Neuronal stem cell (in vitro differentiated cells): ENCODE measurements around the gene GLUD1.
"Not testable (repeated sequence)": the region's sequence is repeated elsewhere in the genome, so short reads cannot be mapped to it uniquely, and the experiment has no call there.

Experiments used
- DNase-seq: peaks from one replicate; pipeline ENCODE4 v3.0.0-alpha.2; 2013; ENCODE audit warnings: low spot score
- H2AFZ ChIP-seq: one replicate; pipeline ENCODE4 v1.6.1; 2013; ENCODE audit warnings: mild to moderate bottlenecking, low read length, inconsistent platforms
- H2AK5ac ChIP-seq: 2 replicates; pipeline ENCODE4 v1.6.1; 2013; ENCODE audit warnings: low read depth, mild to moderate bottlenecking, inconsistent platforms, low read length, moderate library complexity, mixed read lengths
- H2BK120ac ChIP-seq: 2 replicates; pipeline ENCODE4 v1.6.1; 2013; ENCODE audit warnings: low read depth, mild to moderate bottlenecking, inconsistent platforms, low read length, moderate library complexity, mixed read lengths
- H2BK12ac ChIP-seq: one replicate; pipeline ENCODE4 v1.6.1; 2013; ENCODE audit warnings: low read length, inconsistent platforms
- H2BK15ac ChIP-seq: 2 replicates; pipeline ENCODE4 v1.6.1; 2013; ENCODE audit warnings: mild to moderate bottlenecking, low read length, inconsistent platforms, mixed read lengths
- H2BK5ac ChIP-seq: one replicate; pipeline ENCODE4 v1.6.1; 2013; ENCODE audit warnings: inconsistent platforms, mild to moderate bottlenecking, low read length, moderate library complexity
- H3K14ac ChIP-seq: one replicate; pipeline ENCODE4 v1.6.1; 2013; ENCODE audit warnings: low read length, inconsistent platforms
- H3K18ac ChIP-seq: 2 replicates; pipeline ENCODE4 v1.6.1; 2013; ENCODE audit warnings: low read length, inconsistent platforms
- H3K23ac ChIP-seq: 2 replicates; pipeline ENCODE4 v1.6.1; 2013; ENCODE audit warnings: low read depth, mild to moderate bottlenecking, mixed read lengths, low read length, inconsistent platforms; ENCODE audit not compliant: poor library complexity
- H3K27ac ChIP-seq: replicated peaks from 3 replicates; pipeline ENCODE4 v1.5.1; 2013; ENCODE audit warnings: low read length, inconsistent platforms
- H3K27me3 ChIP-seq, 3 experiments: 2 replicates each; pipeline ENCODE4 v1.6.1; 2013; ENCODE audit warnings: low read length in 3 of 3, mild to moderate bottlenecking in 2 of 3, inconsistent platforms in 1 of 3, low read depth in 1 of 3, mixed read lengths in 1 of 3, moderate library complexity in 1 of 3; ENCODE audit not compliant: control insufficient read depth in 3 of 3, insufficient read depth in 3 of 3
- H3K36me3 ChIP-seq, 2 donors: replicated peaks in 1 of 2; 2 replicates each; pipeline ENCODE4 v1.6.1; 2013; ENCODE audit warnings: low read length in 2 of 2; ENCODE audit not compliant: control insufficient read depth in 2 of 2, insufficient read depth in 2 of 2
- H3K4ac ChIP-seq: 2 replicates; pipeline ENCODE4 v1.6.1; 2013; ENCODE audit warnings: inconsistent platforms, mild to moderate bottlenecking, low read length, moderate library complexity
- H3K4me1 ChIP-seq, 2 donors: 1 replicate in 1 of 2; 2 replicates in 1 of 2; pipeline ENCODE4 v1.6.1; 2013; ENCODE audit warnings: low read length in 2 of 2, low read depth in 1 of 2; ENCODE audit not compliant: control insufficient read depth in 2 of 2, insufficient read depth in 1 of 2
- H3K4me2 ChIP-seq: one replicate; pipeline ENCODE4 v1.6.1; 2013; ENCODE audit warnings: mild to moderate bottlenecking, low read length, inconsistent platforms; ENCODE audit not compliant: insufficient read depth, poor library complexity, severe bottlenecking
- H3K4me3 ChIP-seq, 2 donors: 2 replicates each; pipeline ENCODE4 v1.5.1; 2013; ENCODE audit warnings: low read length in 2 of 2, mild to moderate bottlenecking in 2 of 2, inconsistent platforms in 1 of 2, moderate library complexity in 1 of 2
- H3K79me1 ChIP-seq: one replicate; pipeline ENCODE4 v1.6.1; 2013; ENCODE audit warnings: low read depth, mild to moderate bottlenecking, inconsistent platforms, low read length, moderate library complexity
- H3K9ac ChIP-seq: one replicate; pipeline ENCODE4 v1.6.1; 2013; ENCODE audit warnings: mild to moderate bottlenecking, low read depth, low read length, inconsistent platforms; ENCODE audit not compliant: poor library complexity
- H3K9me3 ChIP-seq, 2 donors: replicated peaks in 1 of 2; 2 replicates each; pipeline versions ENCODE3 to v1.6.1; 2013; ENCODE audit warnings: low read length in 2 of 2, mild to moderate bottlenecking in 2 of 2, inconsistent platforms in 1 of 2, low read depth in 1 of 2, mixed read lengths in 1 of 2, moderate library complexity in 1 of 2; ENCODE audit not compliant: control insufficient read depth in 2 of 2, insufficient read depth in 1 of 2
- H4K8ac ChIP-seq: one replicate; pipeline ENCODE4 v1.6.1; 2013; ENCODE audit warnings: low read depth, mild to moderate bottlenecking, inconsistent platforms, low read length, moderate library complexity
- H4K91ac ChIP-seq: one replicate; pipeline ENCODE4 v1.6.1; 2013; ENCODE audit warnings: low read length, low read depth, mild to moderate bottlenecking, inconsistent platforms; ENCODE audit not compliant: poor library complexity
- WGBS, 2 donors: extraction: QIAGEN DNeasy Blood & Tissue Kit; methylation state at CpG; one replicate each; pipeline ENCODE4 v1.1.7; 2013; ENCODE audit warnings: missing lambda C conversion rate in 2 of 2, mixed read lengths in 1 of 2; ENCODE audit not compliant: insufficient read length in 2 of 2, insufficient replicate concordance in 1 of 2; ENCODE audit errors: extremely low coverage in 2 of 2; 5-methylcytosine and 5-hydroxymethylcytosine counted together

The GLUD1 gene

DNA sequence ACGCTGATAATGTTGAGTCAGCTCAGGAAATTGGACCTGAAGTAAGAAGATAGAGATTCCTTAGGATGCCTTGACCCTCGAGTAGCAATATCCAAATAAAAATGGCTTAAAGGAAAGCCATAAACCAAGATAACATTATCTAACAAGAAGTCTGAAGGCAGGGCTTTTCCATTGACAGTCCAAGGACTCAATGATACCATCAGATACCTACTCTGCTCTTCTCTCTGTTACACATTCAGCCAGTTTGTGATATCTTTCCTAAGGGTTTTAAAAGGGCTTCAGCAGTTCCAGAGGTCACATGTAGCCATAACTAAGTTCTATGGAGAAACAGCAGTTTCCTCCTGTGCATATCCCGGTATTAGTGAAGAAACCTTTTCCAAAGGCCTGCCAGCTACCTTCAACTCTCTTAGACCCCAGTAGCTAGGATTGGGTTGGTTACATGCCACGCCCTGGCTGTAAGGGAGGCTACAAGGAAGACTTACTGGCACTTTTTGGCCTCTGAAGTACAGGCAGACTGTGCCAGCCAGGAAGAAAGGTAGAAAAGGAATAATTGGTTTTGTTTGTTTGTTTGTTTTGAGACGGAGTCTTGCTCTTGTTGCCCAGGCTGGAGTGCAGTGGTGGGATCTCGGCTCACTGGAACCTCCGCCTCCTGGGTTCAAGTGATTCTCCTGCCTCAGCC, 10.9 kb upstream of the GLUD1 start:
- Histone ChIP-seq H4K8ac (no peak overlapping the region), H3K27me3 (no peaks in the 10 kb centered on the region), H2BK120ac (no peak overlapping the region), H4K91ac (no peak overlapping the region), H2BK12ac (no peak overlapping the region), H2BK5ac (no peak overlapping the region), H3K27ac (no peak overlapping the region), H3K4ac (no peak overlapping the region), H2BK15ac (no peak overlapping the region), H3K36me3 (peaks cover 3 to 72% of the 10 kb centered on the region in 2 donors), H3K79me1 (peaks cover 3% of the 10 kb centered on the region), H3K9ac (no peak overlapping the region), H3K18ac (no peak overlapping the region), H2AK5ac (no peak overlapping the region), H3K4me1 (no peaks in the 10 kb centered on the region), H2AFZ (no peak overlapping the region), H3K23ac (no peak overlapping the region), H3K4me2 (no peak overlapping the region), H3K14ac (no peak overlapping the region), H3K9me3 (no peaks in the 10 kb centered on the region), H3K4me3 (no peak overlapping the region)
- no CpG with 5 or more reads among the region's 7 CpGs for WGBS, 2 donors
- no peak for DNase-seq

DNA sequence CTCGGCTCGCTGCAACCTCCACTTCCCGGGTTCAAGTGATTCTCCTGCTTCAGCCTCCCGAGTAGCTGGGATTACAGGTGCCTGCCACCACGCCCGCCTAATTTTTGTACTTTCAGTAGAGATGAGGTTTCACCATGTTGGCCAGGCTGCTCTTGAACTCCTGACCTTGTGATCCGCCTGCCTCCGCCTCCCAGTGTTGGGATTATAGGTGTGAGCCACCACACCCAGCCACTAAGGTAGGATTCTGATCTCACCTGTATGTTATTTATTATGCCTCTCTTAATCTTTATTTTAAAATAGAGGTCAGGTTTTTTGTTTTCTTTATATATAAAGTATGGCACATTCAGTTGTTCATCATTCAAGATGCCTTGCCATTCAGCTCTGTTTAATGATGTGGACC, 10.1 kb upstream of the GLUD1 start:
- peaks cover 3 to 79% of the 10 kb centered on the region in 2 donors for H3K36me3 ChIP-seq
- H3K9me3 ChIP-seq, H3K79me1 ChIP-seq, H3K27me3 ChIP-seq, H2BK120ac ChIP-seq, H3K23ac ChIP-seq, H3K4me3 ChIP-seq, DNase-seq, H2BK5ac ChIP-seq, H3K4me2 ChIP-seq, H4K91ac ChIP-seq, H3K4me1 ChIP-seq, H4K8ac ChIP-seq, H2AK5ac ChIP-seq, H3K18ac ChIP-seq, H2AFZ ChIP-seq, H3K4ac ChIP-seq, H3K27ac ChIP-seq, H3K9ac ChIP-seq, H2BK12ac ChIP-seq, H2BK15ac ChIP-seq, H3K14ac ChIP-seq: not testable (repeated sequence)
- WGBS, 2 donors: no CpG with 5 or more reads among the region's 8 CpGs

DNA sequence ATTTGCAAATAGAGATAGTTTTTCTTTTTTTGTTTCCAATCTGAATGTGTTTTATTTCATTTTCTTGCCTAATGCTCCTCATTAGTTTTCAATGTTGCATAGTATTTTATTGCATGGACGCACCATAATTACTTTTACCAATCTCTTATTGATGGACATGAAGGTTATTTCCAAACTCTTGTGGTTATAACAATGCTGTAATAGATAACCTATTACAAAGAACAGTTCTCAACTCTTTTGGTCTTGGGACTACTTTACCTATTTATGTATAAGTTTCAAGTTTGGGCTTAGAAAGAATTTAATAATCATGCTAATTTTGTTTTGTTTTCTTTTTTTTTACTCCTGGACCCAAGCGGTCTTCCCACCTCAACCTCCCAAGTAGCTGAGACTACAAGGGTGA, 7.4 kb upstream of the GLUD1 start:
- WGBS, 2 donors: no CpG with 5 or more reads among the region's 2 CpGs

DNA sequence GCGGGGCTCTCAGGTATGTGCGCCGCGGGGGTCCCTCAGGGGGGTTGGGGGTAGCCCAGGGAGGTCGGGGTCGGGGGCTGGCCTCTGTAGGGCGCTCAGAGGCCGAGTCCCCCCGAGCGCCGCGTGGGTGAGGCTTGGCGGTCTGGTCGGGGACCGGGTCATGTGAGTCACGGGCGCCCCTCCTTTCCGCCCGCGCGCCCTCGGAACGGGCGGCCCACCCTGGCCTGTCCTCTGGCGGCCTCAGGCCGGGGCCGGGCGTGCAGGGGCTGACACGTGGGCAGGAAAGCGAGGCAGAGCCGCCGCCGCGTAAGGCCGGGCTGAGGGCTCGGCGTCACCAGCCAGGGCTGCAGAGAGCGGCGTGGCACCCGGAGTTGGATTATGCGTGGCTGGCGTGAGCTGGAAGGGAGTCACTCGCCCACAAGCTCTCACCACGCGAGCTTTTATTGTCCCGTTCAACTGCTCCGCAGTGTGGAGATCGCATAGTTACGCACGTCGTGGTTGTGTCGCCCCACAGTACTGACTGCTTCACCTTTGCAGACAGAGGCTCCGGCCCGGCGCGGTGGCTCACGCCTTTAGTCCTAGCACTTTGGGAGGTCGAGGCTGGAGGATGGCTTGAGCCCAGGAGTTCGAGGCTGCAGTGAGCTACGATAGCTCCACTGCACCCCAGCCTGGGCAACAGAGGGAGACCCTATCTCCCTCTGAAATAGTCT, 748 bp upstream of the GLUD1 start:
- peak overlapping the region; percentile 75 for H2BK12ac ChIP-seq
- WGBS, 2 donors: no CpG with 5 or more reads among the region's 60 CpGs
- peak overlapping the region; percentile 97 for H3K18ac ChIP-seq
- H3K9me3 ChIP-seq: peaks cover 0 to 13% of the 10 kb centered on the region in 2 donors
- peak overlapping the region; percentile 35 for H2AK5ac ChIP-seq
- no peak overlapping the region for H3K4ac ChIP-seq
- peak overlapping the region; percentile 97 for H3K23ac ChIP-seq
- H3K79me1 ChIP-seq: no peaks in the 10 kb centered on the region
- peak overlapping the region; percentile 93 for H3K4me2 ChIP-seq
- H2BK5ac ChIP-seq: no peak overlapping the region
- DNase-seq: peak; percentile 70
- peak overlapping the region; percentile 92 for H4K8ac ChIP-seq
- H3K9ac ChIP-seq: peak overlapping the region; percentile 98
- no peaks in the 10 kb centered on the region for H3K27me3 ChIP-seq
- peaks cover 0 to 20% of the 10 kb centered on the region in 2 donors for H3K4me1 ChIP-seq
- peak overlapping the region; percentile 63 for H3K27ac ChIP-seq
- H2BK120ac ChIP-seq: peak overlapping the region; percentile 94
- H3K14ac ChIP-seq: peak overlapping the region; percentile 56
- peak overlapping the region; percentile 76 to 81 for H3K4me3 ChIP-seq
- peaks cover 0 to 43% of the 10 kb centered on the region in 2 donors for H3K36me3 ChIP-seq
- peak overlapping the region; percentile 94 for H2BK15ac ChIP-seq
- H4K91ac ChIP-seq: peak overlapping the region; percentile 64
- H2AFZ ChIP-seq: peak overlapping the region; percentile 90

More for the DNA sequence above, 7.4 kb upstream of the GLUD1 start:
- Histone ChIP-seq H3K4ac (no peak overlapping the region), H2BK15ac (no peak overlapping the region), H4K8ac (no peak overlapping the region), H2AK5ac (no peak overlapping the region), H2BK5ac (no peak overlapping the region), H3K79me1 (no peaks in the 10 kb centered on the region), H3K4me1 (no peaks in the 10 kb centered on the region), H2BK12ac (no peak overlapping the region), H3K4me2 (no peak overlapping the region), H3K27me3 (no peaks in the 10 kb centered on the region), H3K23ac (no peak overlapping the region), H3K36me3 (peaks cover 0 to 83% of the 10 kb centered on the region in 2 donors), H3K9ac (no peak overlapping the region), H3K27ac (no peak overlapping the region), H3K9me3 (peaks cover 0 to 7% of the 10 kb centered on the region in 2 donors), H3K4me3 (no peak overlapping the region), H4K91ac (no peak overlapping the region), H3K18ac (no peak overlapping the region), H3K14ac (no peak overlapping the region), H2BK120ac (no peak overlapping the region), H2AFZ (no peak overlapping the region)
- no peak for DNase-seq
